Heart left ventricle (tissue), 13 donors: ENCODE measurements around the gene OR51S1.
"Not testable (repeated sequence)": the region's sequence is repeated elsewhere in the genome, so short reads cannot be mapped to it uniquely, and the experiment has no call there.

Source experiments
- POLR2A ChIP-seq, 2 donors: fragments of 450-650 bp; IDR thresholded peaks; one replicate each; pipeline ENCODE4 v1.6.1; 2017; ENCODE audit warnings: antibody characterized with exemption in 2 of 2, mild to moderate bottlenecking in 2 of 2, moderate library complexity in 2 of 2
- TF ChIP-seq, protein P1 (sequence below), 12 donors: fragments of 200-600 bp; sonication (generic) in 4 of 12; IDR thresholded peaks; one replicate each; pipeline versions ENCODE4 v1.5.0 to v1.8.0; 2018 to 2022; ENCODE audit warnings: antibody characterized with exemption in 12 of 12, mild to moderate bottlenecking in 5 of 12
- donor health status: ischemic (EF 13 %, LVEDD 7.1; RV severe dilation, severe dysfunction).
- donor health status: DM: no; HTN: yes; CAD: no.
- donor health status: DM: no; HTN: no; CAD: no.
- donor health status: ischemic (EF 25% LVEDD 6.9; RV normal size, moderate dysfunction).
- donor health status: ischemic (EF 25% LVEDD 5.7; RV mildly dilated, moderate dysfunction).
- donor health status: ischemic (EF 35%, LVEDD 5.7; RV mildly dilated, moderate dysfunction).
- donor health status: nonischemic (EF 11% LVEDD 7.7; RV severe dilation, severe dysfunction).
- donor health status: DM: yes; HTN: yes; CAD: no.
- donor health status: PGD.
- donor health status: ischemic (EF 29% LVEDD 5.4; RV normal size, mild dysfunction).
- donor health status: nonischemic (EF 23%, LVEDD 6.1; RV moderate dilation, normal function).

GRCh38 chr11:4801316-4801715 is 47.7 kb downstream of the OR51S1 start:
- not testable (repeated sequence) for TF ChIP-seq POLR2A (IDR thresholded peaks at IDR 0.05)
- TF ChIP-seq, protein P1, sequence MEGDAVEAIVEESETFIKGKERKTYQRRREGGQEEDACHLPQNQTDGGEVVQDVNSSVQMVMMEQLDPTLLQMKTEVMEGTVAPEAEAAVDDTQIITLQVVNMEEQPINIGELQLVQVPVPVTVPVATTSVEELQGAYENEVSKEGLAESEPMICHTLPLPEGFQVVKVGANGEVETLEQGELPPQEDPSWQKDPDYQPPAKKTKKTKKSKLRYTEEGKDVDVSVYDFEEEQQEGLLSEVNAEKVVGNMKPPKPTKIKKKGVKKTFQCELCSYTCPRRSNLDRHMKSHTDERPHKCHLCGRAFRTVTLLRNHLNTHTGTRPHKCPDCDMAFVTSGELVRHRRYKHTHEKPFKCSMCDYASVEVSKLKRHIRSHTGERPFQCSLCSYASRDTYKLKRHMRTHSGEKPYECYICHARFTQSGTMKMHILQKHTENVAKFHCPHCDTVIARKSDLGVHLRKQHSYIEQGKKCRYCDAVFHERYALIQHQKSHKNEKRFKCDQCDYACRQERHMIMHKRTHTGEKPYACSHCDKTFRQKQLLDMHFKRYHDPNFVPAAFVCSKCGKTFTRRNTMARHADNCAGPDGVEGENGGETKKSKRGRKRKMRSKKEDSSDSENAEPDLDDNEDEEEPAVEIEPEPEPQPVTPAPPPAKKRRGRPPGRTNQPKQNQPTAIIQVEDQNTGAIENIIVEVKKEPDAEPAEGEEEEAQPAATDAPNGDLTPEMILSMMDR (IDR thresholded peaks at IDR 0.05): not testable (repeated sequence)
